ENCODE measurements around the gene RWDD3. TPM values are rescaled to one million over a fixed set of nuclear protein-coding genes. Genes with fewer than 3 reads are reported as not detected.

RWDD3 gene
- total and polyA plus RNA-seq, 10 of the 15 experiments (the other 5 are each of a cell fraction or from before 2014, with no cell fraction given): 9.8 to 42.9 (median 21.4) TPM

DNA sequence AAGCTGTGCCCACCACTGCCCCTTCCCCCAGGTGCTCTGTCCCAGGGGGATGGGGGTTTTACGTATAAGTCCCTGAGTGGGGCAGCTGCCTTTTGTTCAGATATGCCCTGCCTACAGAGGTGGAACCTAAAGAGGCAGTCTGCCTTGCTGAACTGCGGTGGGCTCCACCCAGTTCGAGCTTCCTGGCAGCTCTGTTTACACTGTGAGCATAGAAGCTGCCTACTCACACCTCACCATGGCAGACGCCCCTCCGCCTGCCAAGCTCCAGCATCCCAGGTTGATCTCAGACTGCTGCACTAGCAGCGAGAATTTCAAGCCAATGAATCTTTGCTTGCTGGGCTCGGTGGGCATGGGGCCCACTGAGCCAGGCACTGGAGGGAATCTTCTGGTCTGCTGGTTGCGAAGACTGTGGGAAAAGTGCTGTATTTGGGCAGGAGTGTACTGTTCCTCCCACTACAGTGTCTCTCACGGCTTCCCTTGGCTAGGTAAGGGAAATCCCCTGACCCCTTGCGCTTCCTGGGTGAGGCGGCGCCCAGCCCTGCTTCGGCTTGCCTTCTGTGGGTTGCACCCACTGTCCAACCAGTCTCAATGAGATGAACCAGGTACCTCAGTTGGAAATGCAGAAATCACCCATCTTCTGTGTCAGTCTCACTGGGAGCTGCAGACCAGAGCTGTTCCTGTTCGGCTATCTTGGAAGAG lies 17.6 kb upstream of the RWDD3 start:
- FAIRE-seq: no peak
- TF ChIP-seq MLLT1 (IDR thresholded peaks at IDR 0.05): no peak
- TF ChIP-seq, protein P1, sequence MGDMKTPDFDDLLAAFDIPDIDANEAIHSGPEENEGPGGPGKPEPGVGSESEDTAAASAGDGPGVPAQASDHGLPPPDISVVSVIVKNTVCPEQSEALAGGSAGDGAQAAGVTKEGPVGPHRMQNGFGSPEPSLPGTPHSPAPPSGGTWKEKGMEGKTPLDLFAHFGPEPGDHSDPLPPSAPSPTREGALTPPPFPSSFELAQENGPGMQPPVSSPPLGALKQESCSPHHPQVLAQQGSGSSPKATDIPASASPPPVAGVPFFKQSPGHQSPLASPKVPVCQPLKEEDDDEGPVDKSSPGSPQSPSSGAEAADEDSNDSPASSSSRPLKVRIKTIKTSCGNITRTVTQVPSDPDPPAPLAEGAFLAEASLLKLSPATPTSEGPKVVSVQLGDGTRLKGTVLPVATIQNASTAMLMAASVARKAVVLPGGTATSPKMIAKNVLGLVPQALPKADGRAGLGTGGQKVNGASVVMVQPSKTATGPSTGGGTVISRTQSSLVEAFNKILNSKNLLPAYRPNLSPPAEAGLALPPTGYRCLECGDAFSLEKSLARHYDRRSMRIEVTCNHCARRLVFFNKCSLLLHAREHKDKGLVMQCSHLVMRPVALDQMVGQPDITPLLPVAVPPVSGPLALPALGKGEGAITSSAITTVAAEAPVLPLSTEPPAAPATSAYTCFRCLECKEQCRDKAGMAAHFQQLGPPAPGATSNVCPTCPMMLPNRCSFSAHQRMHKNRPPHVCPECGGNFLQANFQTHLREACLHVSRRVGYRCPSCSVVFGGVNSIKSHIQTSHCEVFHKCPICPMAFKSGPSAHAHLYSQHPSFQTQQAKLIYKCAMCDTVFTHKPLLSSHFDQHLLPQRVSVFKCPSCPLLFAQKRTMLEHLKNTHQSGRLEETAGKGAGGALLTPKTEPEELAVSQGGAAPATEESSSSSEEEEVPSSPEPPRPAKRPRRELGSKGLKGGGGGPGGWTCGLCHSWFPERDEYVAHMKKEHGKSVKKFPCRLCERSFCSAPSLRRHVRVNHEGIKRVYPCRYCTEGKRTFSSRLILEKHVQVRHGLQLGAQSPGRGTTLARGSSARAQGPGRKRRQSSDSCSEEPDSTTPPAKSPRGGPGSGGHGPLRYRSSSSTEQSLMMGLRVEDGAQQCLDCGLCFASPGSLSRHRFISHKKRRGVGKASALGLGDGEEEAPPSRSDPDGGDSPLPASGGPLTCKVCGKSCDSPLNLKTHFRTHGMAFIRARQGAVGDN (IDR thresholded peaks at IDR 0.05): no peak
- TF ChIP-seq PAX8 (IDR thresholded peaks at IDR 0.05): no peak
- TF ChIP-seq EGR1 (IDR thresholded peaks at IDR 0.05; ENCODE audit: borderline replicate concordance in 1 of 2, low read depth in 2 of 2, low read length in 2 of 2): no peak
- TF ChIP-seq, protein P2, sequence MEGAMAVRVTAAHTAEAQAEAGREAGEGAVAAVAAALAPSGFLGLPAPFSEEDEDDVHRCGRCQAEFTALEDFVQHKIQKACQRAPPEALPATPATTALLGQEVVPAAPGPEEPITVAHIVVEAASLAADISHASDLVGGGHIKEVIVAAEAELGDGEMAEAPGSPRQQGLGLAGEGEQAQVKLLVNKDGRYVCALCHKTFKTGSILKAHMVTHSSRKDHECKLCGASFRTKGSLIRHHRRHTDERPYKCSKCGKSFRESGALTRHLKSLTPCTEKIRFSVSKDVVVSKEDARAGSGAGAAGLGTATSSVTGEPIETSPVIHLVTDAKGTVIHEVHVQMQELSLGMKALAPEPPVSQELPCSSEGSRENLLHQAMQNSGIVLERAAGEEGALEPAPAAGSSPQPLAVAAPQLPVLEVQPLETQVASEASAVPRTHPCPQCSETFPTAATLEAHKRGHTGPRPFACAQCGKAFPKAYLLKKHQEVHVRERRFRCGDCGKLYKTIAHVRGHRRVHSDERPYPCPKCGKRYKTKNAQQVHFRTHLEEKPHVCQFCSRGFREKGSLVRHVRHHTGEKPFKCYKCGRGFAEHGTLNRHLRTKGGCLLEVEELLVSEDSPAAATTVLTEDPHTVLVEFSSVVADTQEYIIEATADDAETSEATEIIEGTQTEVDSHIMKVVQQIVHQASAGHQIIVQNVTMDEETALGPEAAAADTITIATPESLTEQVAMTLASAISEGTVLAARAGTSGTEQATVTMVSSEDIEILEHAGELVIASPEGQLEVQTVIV (IDR thresholded peaks at IDR 0.05; ENCODE audit: borderline replicate concordance, partially characterized antibody): no peak
- TF ChIP-seq, protein P3, sequence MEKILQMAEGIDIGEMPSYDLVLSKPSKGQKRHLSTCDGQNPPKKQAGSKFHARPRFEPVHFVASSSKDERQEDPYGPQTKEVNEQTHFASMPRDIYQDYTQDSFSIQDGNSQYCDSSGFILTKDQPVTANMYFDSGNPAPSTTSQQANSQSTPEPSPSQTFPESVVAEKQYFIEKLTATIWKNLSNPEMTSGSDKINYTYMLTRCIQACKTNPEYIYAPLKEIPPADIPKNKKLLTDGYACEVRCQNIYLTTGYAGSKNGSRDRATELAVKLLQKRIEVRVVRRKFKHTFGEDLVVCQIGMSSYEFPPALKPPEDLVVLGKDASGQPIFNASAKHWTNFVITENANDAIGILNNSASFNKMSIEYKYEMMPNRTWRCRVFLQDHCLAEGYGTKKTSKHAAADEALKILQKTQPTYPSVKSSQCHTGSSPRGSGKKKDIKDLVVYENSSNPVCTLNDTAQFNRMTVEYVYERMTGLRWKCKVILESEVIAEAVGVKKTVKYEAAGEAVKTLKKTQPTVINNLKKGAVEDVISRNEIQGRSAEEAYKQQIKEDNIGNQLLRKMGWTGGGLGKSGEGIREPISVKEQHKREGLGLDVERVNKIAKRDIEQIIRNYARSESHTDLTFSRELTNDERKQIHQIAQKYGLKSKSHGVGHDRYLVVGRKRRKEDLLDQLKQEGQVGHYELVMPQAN (conservative IDR thresholded peaks at IDR 0.05): no peak
- TF ChIP-seq ETV6 (conservative IDR thresholded peaks at IDR 0.05 in 1 of 2, IDR thresholded peaks at IDR 0.05 in 1 of 2; ENCODE audit: borderline replicate concordance in 1 of 2, low read depth in 1 of 2): no peak
- TF ChIP-seq ZNF384 (IDR thresholded peaks at IDR 0.05; ENCODE audit: borderline replicate concordance, low read depth, low read length): no peak
- no peak for TF ChIP-seq MXI1 (IDR thresholded peaks at IDR 0.05; ENCODE audit: low read depth, low read length)
- TF ChIP-seq ZNF217 (IDR thresholded peaks at IDR 0.05): no peak
- TF ChIP-seq SMARCA5 (IDR thresholded peaks at IDR 0.05): no peak

More for the DNA sequence above, 17.6 kb upstream of the RWDD3 start:
- ATAC-seq (no peak; the same call in 2 of the 3 replicates), DNase-seq (ENCODE audit: low read depth, low spot score) (no peak)
- ChIA-PET SMC1A (ENCODE audit: uncharacterized antibody, unreplicated experiment) (no interaction called here), CTCF (interaction anchor here (1.5 kb wide), 1 partner anchor 132 kb away, joined by 4 read pairs; no protein-coding TSS in a partner anchor), RAD21 (ENCODE audit: unreplicated experiment) (no interaction called here), POLR2A (no interaction called here)
- Histone ChIP-seq H4K20me1 (ENCODE audit: control insufficient read depth, insufficient read depth) (no peaks in the 10 kb centered on the region), H2AFZ (ENCODE audit: control insufficient read depth, low read depth, low read length) (no peak overlapping the region), H3K9me3 (replicated peaks; ENCODE audit: control insufficient read depth, insufficient read depth, low read length) (no peaks in the 10 kb centered on the region), H3K27me3 (replicated peaks in 1 of 2; ENCODE audit: control insufficient read depth in 2 of 2, insufficient read depth in 2 of 2, low read length in 1 of 2) (no peaks in the 10 kb centered on the region), H3K4me3 (no peak overlapping the region), H3K79me2 (ENCODE audit: control insufficient read depth, insufficient read depth, low read length) (no peaks in the 10 kb centered on the region), H3K27ac (ENCODE audit: control insufficient read depth, insufficient read depth) (no peak overlapping the region), H3K9ac (ENCODE audit: control insufficient read depth, insufficient read depth, low read length) (no peak overlapping the region), H3K4me1 (ENCODE audit: control insufficient read depth, insufficient read depth, low read length) (no peaks in the 10 kb centered on the region), H3K4me2 (ENCODE audit: control insufficient read depth, insufficient read depth) (no peak overlapping the region), H3K36me3 (ENCODE audit: control insufficient read depth in 2 of 2, insufficient read depth in 2 of 2, low read length in 1 of 2) (no peaks in the 10 kb centered on the region)
- 30% methylated on average over 14 of the region's 14 CpGs for WGBS (ENCODE audit: insufficient coverage, insufficient replicate concordance, low lambda C conversion rate, missing lambda C conversion rate)
- BruUV-seq (replicated peaks): no TSS peak
- intact Hi-C loops (cut with micrococcal nuclease; ENCODE audit: unreplicated experiment) (no loop called here), in situ Hi-C loops (cut with MboI) (no loop called here)
